HCEC 1CT (cell line): Measurements from ENCODE around the gene PLCH1.
A peak's percentile ranks its signal among the peaks of the same experiment; 100 is the strongest.

Source experiments
- DNase-seq: peaks from one replicate; pipeline ENCODE4 v3.0.0-alpha.2; 2017

The PLCH1 gene

DNA sequence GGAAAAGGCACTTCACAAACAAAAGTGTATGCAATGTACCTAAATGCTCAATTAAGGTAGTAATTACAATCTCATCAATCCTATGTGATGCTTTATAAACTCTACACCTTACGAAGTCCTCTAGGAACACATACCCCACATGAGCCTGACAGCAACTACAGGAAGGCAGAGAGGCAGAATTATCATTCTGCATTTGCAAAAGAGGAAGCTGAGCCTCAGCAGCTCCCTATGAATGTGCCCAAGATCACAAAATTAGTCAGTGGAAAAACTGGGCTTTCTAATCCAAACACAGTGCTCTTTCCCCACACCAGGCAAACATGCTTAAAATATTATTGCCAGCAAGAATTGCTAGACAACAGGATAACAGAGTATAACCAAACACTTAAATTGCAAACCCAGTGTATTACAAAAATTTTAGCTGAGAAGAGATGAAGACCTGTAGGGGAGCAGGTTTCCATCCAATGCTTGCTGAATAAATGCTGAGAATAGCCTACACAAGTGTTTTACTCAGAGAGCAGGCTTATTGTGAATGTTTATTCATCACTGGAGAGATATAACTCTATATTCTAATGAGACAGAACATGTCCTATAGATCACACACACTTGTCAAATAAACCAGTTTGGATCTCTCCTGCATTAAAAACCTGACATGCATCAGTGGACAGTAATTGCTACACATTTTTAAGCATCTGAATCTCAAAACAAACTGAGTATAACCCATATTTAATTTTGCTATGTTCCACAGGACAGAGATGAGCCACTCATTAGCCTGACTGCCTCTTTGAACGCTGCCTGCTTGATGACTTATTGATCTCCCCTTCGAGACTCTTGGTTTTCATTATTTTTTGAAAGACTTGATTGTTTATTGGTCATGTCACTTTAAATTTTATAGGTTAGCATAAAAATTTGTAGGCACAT, 62.2 kb downstream of the PLCH1 start:
- DNase-seq, result no peak

GRCh38 chr3:155676252-155676981, 68.5 kb downstream of the PLCH1 start:
- peak; percentile 29 for DNase-seq

GRCh38 chr3:155675094-155675493, 69.8 kb downstream of the PLCH1 start:
- DNase-seq, result no peak

GRCh38 chr3:155673421-155673820, 71.5 kb downstream of the PLCH1 start:
- no peak for DNase-seq

DNA sequence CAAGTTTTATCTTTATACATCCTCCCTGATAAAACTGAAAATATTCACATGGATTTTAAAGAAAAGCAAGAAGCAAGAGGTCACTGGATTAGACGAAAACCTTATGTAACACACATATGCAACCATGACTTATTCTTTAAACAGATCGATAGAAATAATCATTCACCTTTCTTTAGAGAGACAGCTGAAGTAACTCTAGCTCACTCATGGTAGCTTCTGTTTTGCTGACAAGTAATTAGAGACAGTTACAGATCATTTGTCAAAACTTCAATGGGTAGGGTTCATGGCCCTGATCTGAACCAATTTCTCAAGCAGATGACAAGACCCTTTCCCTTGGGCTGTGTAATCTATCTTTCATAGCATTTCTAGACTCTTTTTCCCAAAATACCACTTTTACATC, 74.5 kb downstream of the PLCH1 start:
- no peak for DNase-seq

GRCh38 chr3:155667988-155668387, 76.9 kb downstream of the PLCH1 start:
- DNase-seq, result no peak

DNA sequence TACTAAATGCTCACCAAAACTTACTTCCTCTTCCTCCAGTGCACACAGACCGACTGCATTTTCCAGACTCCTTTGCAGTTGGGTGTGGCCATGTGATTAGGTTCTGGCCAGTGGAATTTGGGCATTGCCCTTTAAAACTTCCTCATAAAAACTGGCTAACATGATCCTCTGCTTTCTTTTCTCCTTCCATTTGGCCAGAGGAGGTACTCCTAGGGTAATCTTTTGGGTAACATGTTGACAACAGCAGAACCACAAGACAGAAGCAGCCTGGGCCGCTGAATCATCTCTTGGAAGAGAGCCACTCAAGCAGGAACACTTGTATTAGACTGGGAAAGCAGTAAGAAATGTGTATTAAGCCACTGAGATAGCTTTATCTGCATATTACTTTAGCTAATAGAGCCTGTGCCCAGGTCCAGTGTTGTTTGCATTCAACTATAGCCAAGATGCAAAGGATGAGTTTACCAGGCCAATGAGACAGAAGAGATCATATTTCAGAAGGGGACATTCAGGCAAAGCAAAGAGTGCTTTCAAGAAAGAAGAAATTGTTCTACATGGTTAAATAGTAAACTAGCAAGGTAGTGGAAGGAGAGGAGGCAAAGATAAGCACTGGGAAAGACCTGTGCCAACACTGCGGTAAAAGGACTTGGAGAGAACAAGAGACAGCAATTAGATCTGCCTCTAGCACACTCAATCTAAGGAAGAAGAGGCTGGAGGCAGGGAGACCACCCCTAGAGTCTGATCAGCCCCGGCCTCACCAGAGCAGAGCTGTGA, 79.8 kb downstream of the PLCH1 start:
- DNase-seq, result peak; percentile 89

DNA sequence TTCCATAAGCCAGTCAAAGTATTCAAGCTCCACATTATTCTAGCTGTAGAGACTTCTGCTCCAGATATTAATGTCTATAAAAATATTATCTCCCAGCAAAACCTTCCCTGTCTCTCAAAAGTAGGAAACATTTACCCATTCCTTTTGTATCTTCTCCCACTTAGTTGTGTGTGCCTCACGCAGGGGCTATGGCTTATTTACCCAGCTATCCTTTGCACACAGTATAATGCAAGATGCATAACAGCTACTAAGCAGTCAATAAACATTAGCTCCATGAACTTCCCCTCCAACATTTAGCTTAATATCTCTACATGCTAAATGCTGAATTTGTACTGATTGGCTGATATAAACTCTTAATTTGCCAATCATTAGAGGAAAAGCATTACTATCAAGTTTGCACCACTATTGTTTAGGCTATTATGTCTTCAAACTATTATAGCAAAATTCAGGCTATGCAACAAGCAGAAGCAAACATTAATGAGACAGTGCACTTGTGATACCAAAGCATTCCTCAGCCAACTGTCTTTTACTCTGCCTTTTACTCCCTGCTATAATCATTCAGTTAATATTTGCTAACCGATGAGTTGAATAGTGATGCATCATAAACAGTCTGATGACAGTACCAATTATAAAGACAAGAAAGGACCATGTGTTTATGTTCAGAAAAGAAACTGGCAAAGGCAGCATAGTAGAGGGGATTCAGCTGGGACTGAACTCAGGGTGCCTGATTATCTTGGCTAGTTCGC, 81.2 kb downstream of the PLCH1 start:
- no peak for DNase-seq

- no peak for DNase-seq
Measured at GRCh38 chr3:155661760-155662159, 83.1 kb downstream of the PLCH1 start.

- no peak for DNase-seq
Measured at GRCh38 chr3:155661042-155661441, 83.8 kb downstream of the PLCH1 start.

- no peak for DNase-seq
Measured at GRCh38 chr3:155658671-155659261, 86.1 kb downstream of the PLCH1 start.

- no peak for DNase-seq
Measured at GRCh38 chr3:155658006-155658405, 86.9 kb downstream of the PLCH1 start.

DNA sequence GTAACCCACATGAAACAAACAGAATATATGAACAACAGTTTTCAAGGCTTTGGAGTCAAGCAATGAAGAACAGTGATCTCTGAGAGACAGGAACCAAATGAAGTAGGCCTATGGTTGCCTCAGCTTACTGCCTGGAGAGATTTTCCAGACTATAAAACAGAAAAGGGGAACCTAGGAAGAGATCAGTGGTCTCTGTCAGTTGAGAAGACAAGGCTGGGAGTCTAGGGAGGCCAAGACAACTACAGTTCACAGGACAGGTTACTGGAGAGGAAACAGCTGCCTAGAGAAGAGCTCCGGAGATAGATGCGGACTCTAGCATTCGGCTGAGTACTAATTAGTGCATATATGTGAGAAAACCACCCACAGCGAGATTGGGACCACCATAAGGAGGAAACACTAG, 87.7 kb downstream of the PLCH1 start:
- DNase-seq, result no peak

- no peak for DNase-seq
Measured at GRCh38 chr3:155656466-155656865, 88.4 kb downstream of the PLCH1 start.

GRCh38 chr3:155651489-155652218, 93.2 kb downstream of the PLCH1 start:
- no peak for DNase-seq

DNA sequence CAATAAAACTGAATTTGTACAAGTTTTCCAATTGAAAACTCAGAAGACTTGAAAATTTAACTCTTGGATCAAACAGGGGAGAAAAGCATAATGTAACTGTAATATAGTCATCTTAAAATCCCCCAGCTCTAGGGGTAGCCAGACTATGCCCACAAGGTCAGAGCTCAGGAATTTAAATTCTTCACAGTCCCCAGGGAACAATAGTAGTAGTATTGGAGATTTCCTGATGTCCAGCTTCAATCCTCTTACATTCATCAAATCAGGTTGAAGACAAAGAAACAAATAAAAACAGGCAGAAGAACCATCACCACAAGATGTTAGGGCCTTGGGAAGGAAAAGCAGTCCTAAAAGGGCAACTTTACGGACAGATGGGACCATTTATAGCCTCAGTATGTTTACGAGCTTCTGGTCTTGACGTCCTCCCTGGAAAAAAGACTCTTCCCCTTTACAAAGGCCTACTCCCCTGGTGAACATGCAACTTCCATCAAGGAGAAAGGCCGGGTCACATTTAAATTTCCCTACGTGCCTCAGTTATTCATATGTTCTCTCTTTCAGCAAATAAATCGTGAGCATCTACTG, 96.8 kb downstream of the PLCH1 start:
- DNase-seq, result no peak

DNA sequence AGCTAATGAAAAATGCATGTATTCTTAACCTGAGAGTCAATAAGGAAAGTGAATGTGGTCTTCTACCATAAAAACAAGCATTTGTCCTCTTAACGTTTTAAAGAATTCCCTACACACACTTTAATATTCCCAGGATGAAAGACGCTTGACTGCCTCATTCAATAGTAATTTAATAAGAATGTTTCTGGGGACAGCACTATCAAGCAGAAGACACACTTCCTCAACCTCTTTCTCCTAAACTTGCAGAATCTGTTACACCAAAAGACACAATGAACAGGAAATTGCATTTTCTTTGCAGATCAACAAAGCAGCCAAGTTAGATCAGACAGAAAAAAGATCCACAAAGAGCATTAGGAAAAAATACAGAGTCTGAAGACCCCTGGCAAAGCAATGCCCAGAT, 97.7 kb downstream of the PLCH1 start:
- no peak for DNase-seq

DNA sequence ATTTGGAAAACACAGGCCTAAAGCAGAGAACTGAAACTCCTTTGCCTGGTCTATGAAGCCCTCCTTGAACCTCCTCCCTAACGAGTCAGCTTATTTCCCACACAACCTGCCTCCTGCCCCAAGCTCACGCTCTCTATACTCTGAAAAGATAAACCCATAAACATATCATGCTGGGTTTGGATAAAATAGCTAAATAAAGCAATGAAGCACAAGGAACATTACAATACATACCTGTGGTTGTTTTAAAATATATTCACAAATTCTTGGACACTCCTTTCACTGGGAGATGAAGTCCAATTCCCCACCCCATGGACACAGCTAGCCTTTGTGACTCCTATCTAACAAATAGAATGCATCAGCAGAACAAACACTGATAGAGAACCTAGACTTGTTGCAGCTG, 98.2 kb downstream of the PLCH1 start:
- no peak for DNase-seq

DNA sequence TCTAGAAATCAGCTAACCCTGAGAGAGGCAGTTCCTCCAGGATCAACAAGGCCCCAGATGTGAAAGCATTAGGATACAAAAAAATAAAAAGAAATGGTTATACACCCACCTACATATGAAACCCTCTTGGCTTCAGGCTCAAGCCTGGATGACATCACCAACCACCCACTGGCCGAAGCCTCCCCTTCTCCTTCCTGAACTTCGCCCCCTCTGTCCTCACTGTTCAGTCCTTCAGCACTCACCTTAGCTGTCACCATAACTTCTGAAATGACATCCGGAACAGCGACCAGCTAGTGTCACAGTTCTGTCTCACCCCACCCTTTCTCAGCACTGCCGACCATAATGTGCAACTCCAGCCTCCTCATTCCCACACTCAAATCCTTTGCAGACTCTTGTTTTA, 98.7 kb downstream of the PLCH1 start:
- no peak for DNase-seq

DNA sequence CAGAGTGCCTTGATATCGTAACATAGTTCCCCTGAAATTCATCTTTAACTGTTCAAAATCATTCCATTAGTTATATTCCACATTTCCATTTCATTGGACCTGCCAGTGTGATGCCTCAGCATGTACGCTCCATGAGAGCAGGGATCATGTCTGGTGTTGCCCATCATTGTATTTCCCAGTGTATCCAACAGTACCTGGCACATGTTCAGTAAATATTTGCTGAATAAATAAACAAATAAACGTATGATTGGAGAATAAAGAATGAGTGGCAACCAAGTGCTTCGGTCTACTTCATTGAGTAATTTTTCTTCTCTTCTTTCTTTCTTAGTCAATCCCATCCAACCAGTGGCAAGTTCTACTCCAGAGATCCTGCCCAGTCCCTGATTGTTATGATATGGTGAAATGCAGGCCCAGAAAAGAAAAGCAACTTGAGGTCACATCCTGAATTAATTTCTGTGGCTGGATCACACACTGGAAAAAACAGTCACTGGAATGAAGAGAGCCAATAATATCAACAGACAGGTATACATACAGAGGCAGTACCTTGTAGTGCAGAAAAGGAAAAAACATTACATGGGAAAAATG, 101.2 kb downstream of the PLCH1 start:
- DNase-seq, result no peak

DNA sequence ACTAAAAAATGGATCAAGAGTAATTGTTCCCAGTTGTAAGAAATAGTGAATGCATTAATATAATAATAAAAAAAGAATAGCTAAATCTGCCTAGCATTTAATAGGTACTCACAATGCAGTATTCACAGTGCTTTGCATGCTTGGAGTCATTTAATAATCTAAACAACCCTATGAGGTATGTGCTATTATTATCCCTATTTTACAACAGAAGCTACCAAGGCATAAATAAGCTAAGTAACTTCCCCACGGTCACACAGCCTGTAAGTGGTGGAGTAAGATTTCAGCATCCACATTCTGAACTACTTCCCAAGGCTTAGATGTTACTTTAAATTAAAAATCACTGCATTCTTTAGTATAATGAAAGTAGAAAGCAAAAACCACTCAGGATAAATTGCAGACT, 102.9 kb downstream of the PLCH1 start:
- no peak for DNase-seq
